Activated naive CD4-positive, alpha-beta T cell treated with anti-CD3 and anti-CD28 coated beads, Interleukin-2, amount 50 U/mL, for 24 hours (primary cell): Measurements from ENCODE around the gene ASIC4.

Experiments
- H3K27ac Mint-ChIP-seq: one replicate; pipeline ENCODE4 v1.8.0; 2021; ENCODE audit warnings: mild to moderate bottlenecking, mixed read lengths
- H3K27me3 Mint-ChIP-seq: one replicate; pipeline ENCODE4 v1.8.0; 2021; ENCODE audit warnings: mixed read lengths
- H3K36me3 Mint-ChIP-seq: one replicate; pipeline ENCODE4 v1.8.0; 2021; ENCODE audit warnings: mixed read lengths
- H3K4me1 Mint-ChIP-seq: one replicate; pipeline ENCODE4 v1.8.0; 2021; ENCODE audit warnings: mixed read lengths
- H3K4me3 Mint-ChIP-seq: one replicate; pipeline ENCODE4 v1.8.0; 2021; ENCODE audit warnings: mild to moderate bottlenecking, mixed read lengths
- H3K9me3 Mint-ChIP-seq: one replicate; pipeline ENCODE4 v1.8.0; 2021; ENCODE audit warnings: mixed read lengths

The ASIC4 gene

DNA sequence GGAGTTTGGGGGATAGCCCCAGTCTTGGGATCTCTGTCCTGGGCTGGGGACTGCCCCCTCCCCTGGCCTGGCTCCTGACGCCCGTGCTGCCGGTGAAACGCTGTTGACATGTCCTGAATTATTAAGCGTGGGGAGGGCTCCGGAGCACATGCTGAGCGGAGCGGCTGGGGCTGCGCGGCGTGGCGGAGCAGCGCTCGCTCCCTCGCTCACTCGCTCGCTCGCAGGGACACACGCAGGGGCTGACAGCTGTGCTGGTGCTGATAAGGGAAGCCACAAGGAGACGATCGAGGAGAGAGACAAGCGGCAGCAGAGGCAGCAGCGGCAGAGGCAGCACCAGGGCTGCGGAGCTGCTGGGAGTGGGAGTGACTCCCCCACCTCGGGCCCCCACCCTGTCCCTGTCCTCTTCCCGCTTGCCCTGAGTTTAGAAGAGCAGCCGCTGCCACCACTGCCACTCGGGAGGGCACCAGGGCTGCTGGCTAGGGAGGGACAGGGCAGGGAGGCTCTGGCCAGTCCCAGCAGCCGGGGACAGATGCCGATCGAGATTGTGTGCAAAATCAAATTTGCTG, at the start of gene ASIC4:
ASIC4 (plus strand) TSS at position 287 of the 566 bp plus-strand sequence; CDS start at position 530, 243 bp downstream.
- no peak within 1 kb of the TSS for H3K4me3 Mint-ChIP-seq

DNA sequence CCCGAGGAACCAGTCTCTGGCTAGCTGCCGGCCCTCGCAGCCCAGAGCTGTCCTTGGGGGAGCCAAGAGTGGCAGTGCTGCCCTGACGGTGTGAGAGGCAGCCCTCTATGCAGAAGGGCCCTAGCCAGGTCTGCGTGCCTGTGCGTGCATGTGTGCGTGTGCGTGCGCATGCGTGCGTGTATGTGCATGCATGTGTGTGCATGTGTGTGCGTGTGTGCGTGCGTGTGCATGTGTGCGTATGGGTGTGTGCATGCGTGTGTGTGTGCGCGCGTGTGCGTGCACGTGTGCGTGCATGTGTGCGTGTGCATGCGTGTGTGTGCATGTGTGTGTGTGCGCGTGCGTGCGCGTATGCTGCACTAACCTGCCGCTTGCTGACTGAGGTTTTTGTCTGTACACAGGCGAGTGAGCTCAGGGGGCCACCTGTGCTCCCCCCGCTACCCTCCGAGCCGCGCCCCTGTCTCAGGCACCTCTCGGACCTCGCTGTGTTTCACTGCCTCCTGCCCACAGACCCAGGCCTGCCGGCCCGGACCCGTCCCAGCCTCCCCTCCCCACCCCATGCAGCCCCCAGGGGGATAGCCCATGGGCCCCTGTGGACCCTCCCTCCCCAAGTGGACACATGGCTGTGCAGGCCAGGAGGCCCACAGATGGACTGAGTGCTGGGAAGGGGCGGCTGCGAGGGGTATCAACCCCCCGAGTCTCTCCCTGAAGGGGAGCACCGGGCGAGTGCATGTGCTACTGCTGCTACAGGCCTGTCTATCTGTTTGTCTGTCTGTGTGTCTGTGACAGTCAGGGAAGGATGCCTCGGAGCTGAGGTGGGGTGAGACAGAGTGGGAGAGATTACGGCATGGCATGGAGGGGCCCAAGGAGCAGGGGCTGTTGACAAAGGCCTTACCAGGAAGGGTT, 48.4 kb upstream of the ASIC4 start:
- H3K27ac Mint-ChIP-seq: no peak overlapping the region
- no peak overlapping the region for H3K4me3 Mint-ChIP-seq
- H3K27me3 Mint-ChIP-seq: no peaks in the 10 kb centered on the region
- H3K4me1 Mint-ChIP-seq: no peaks in the 10 kb centered on the region
- no peaks in the 10 kb centered on the region for H3K36me3 Mint-ChIP-seq
- no peaks in the 10 kb centered on the region for H3K9me3 Mint-ChIP-seq

More for the DNA sequence above, at the start of gene ASIC4:
- H3K36me3 Mint-ChIP-seq: no peaks in the 10 kb centered on the region
- no peaks in the 10 kb centered on the region for H3K9me3 Mint-ChIP-seq
- peaks cover 22% of the 10 kb centered on the region for H3K4me1 Mint-ChIP-seq
- H3K27ac Mint-ChIP-seq: no peak within 1 kb of the TSS
- H3K27me3 Mint-ChIP-seq: peaks cover 57% of the 10 kb centered on the region

DNA sequence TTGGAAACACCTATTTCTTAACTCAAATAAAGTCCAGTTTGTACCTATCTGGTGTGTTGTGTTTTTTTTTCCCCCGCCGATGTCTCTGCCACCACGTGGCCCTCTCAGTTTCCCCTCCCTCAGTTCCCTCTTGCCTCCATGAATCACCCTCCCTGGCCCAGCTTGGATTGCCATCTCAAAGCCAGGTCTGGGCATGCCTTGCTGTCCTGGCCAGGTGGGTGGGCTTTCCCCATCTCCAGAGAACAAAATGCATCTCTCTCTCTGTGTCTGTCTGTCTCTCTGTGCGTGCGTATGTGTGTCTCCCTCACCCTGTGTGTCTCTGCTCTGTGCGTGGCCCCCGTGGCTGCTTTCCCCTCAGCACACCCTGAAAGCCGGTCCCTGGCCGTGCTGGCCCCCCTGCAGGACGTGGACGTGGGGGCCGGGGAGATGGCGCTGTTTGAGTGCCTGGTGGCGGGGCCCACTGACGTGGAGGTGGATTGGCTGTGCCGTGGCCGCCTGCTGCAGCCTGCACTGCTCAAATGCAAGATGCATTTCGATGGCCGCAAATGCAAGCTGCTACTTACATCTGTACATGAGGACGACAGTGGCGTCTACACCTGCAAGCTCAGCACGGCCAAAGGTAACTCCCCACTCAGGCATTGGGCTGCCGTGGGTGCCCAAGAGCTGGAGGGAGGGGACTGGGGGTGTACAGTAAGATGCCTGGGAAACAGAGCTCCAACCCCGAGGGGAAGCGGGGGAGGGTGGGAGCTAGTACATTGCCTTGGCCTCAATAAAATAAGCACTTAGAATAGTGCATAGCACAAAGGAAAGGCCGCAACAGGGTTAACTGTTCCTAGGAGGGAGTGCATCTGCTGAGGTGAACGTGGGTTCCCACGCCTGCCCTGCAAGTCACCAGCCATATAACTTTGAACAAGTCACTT, 47.2 kb upstream of the ASIC4 start:
- Mint-ChIP-seq H3K27ac (no peak overlapping the region), H3K4me1 (no peaks in the 10 kb centered on the region), H3K9me3 (no peaks in the 10 kb centered on the region), H3K36me3 (no peaks in the 10 kb centered on the region), H3K27me3 (no peaks in the 10 kb centered on the region), H3K4me3 (no peak overlapping the region)

GRCh38 chr2:219467736-219468075, 46.6 kb upstream of the ASIC4 start:
- H3K36me3 Mint-ChIP-seq: no peaks in the 10 kb centered on the region
- H3K4me3 Mint-ChIP-seq: no peak overlapping the region
- no peaks in the 10 kb centered on the region for H3K27me3 Mint-ChIP-seq
- no peaks in the 10 kb centered on the region for H3K9me3 Mint-ChIP-seq
- no peak overlapping the region for H3K27ac Mint-ChIP-seq
- H3K4me1 Mint-ChIP-seq: no peaks in the 10 kb centered on the region

DNA sequence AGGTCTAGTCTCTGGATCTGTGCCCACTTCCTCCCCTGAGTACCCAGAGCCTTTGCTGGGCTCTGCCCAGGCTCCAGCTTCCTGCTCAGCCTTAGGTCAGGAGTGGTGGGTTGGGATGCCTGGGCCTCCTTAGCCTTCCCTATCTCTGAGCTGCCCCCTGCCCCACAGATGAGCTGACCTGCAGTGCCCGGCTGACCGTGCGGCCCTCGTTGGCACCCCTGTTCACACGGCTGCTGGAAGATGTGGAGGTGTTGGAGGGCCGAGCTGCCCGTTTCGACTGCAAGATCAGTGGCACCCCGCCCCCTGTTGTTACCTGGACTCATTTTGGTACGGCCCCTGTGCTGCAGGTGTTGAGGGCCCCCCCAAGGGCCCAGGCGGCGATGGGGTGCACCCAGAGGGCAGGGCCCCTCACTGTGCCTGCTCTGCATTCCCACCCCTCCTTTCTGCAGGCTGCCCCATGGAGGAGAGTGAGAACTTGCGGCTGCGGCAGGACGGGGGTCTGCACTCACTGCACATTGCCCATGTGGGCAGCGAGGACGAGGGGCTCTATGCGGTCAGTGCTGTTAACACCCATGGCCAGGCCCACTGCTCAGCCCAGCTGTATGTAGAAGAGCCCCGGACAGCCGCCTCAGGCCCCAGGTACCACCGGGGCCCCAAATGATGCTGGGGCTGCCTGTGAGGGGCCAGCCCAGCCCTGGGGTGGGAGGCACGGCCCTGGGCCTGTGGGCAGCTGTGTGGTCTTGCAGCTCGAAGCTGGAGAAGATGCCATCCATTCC, 45.7 kb upstream of the ASIC4 start:
- Mint-ChIP-seq H3K9me3 (no peaks in the 10 kb centered on the region), H3K36me3 (no peaks in the 10 kb centered on the region), H3K27ac (no peak overlapping the region), H3K4me3 (no peak overlapping the region), H3K27me3 (no peaks in the 10 kb centered on the region), H3K4me1 (no peaks in the 10 kb centered on the region)

- H3K4me3 Mint-ChIP-seq: no peak overlapping the region
- H3K36me3 Mint-ChIP-seq: no peaks in the 10 kb centered on the region
- no peaks in the 10 kb centered on the region for H3K9me3 Mint-ChIP-seq
- H3K27me3 Mint-ChIP-seq: no peaks in the 10 kb centered on the region
- no peaks in the 10 kb centered on the region for H3K4me1 Mint-ChIP-seq
- H3K27ac Mint-ChIP-seq: no peak overlapping the region
These were observed 45.0 kb upstream of the ASIC4 start for GRCh38 chr2:219469186-219469724.

- H3K27me3 Mint-ChIP-seq: no peaks in the 10 kb centered on the region
- no peak overlapping the region for H3K4me3 Mint-ChIP-seq
- no peaks in the 10 kb centered on the region for H3K9me3 Mint-ChIP-seq
- no peak overlapping the region for H3K27ac Mint-ChIP-seq
- no peaks in the 10 kb centered on the region for H3K4me1 Mint-ChIP-seq
- no peaks in the 10 kb centered on the region for H3K36me3 Mint-ChIP-seq
These were observed 43.9 kb upstream of the ASIC4 start for GRCh38 chr2:219470429-219470828.

GRCh38 chr2:219471476-219472371, 42.6 kb upstream of the ASIC4 start:
- Mint-ChIP-seq H3K4me3 (no peak overlapping the region), H3K4me1 (peaks cover 4% of the 10 kb centered on the region), H3K27ac (no peak overlapping the region), H3K36me3 (no peaks in the 10 kb centered on the region), H3K9me3 (no peaks in the 10 kb centered on the region), H3K27me3 (peaks cover 3% of the 10 kb centered on the region)

- Mint-ChIP-seq H3K4me1 (peaks cover 4% of the 10 kb centered on the region), H3K4me3 (no peak overlapping the region), H3K27ac (no peak overlapping the region), H3K27me3 (peaks cover 3% of the 10 kb centered on the region), H3K36me3 (no peaks in the 10 kb centered on the region), H3K9me3 (no peaks in the 10 kb centered on the region)
These were observed 41.6 kb upstream of the ASIC4 start for GRCh38 chr2:219472629-219473187.

- H3K27ac Mint-ChIP-seq: no peak overlapping the region
- H3K27me3 Mint-ChIP-seq: peaks cover 3% of the 10 kb centered on the region
- H3K4me1 Mint-ChIP-seq: peaks cover 4% of the 10 kb centered on the region
- no peak overlapping the region for H3K4me3 Mint-ChIP-seq
- no peaks in the 10 kb centered on the region for H3K9me3 Mint-ChIP-seq
- H3K36me3 Mint-ChIP-seq: no peaks in the 10 kb centered on the region
These were observed 40.8 kb upstream of the ASIC4 start for GRCh38 chr2:219473511-219473910.

GRCh38 chr2:219474285-219475060, 39.8 kb upstream of the ASIC4 start:
- peaks cover 3% of the 10 kb centered on the region for H3K27me3 Mint-ChIP-seq
- H3K4me1 Mint-ChIP-seq: peaks cover 4% of the 10 kb centered on the region
- H3K9me3 Mint-ChIP-seq: no peaks in the 10 kb centered on the region
- H3K4me3 Mint-ChIP-seq: no peak overlapping the region
- H3K36me3 Mint-ChIP-seq: no peaks in the 10 kb centered on the region
- H3K27ac Mint-ChIP-seq: no peak overlapping the region

DNA sequence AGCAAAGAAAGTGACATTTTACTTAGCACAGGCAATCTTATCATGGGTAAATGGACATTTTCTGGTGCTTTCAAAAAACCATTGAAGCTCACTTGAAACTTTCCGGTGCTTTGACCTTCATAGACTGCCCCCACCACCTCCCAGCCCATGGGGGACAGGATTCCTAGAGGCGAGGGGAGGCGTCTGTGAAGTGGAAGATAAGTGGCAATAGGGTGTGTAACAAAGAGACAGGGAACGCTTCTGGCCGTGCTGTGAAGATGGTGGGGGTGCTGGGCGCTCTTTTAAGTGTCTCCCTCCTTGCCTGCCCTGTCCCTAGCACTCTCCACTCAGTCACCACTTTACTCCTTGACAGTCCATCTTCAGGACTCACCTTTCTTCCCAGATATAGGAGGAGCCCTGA, 39.0 kb upstream of the ASIC4 start:
- H3K27me3 Mint-ChIP-seq: peaks cover 3% of the 10 kb centered on the region
- H3K9me3 Mint-ChIP-seq: no peaks in the 10 kb centered on the region
- H3K36me3 Mint-ChIP-seq: no peaks in the 10 kb centered on the region
- no peak overlapping the region for H3K4me3 Mint-ChIP-seq
- peaks cover 4% of the 10 kb centered on the region for H3K4me1 Mint-ChIP-seq
- no peak overlapping the region for H3K27ac Mint-ChIP-seq
